Measurements from ENCODE around the gene EML4.

The EML4 gene

DNA sequence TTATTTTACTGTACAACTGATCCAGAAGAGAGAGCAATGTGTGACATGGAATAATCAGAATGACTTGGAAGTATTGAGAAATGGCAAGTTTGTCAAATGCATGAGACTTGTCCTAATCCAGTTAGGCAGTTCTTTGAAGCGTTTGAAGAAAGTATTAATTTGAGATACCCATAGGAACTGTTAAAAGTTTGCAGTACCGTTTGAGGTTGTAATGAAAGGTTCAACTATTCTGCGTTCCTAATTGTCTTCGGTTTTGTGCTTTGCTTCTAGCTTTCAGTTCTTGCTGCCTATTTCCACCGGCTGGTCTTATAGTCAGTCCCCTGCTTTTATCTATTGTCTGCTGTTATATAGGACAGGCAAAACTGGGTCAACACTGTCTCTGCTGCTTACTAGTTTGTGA is 150.1 kb downstream of the EML4 start:
- Histone ChIP-seq H3K79me2 (no peaks in the 10 kb centered on the region), H2AFZ (no peak overlapping the region), H3K4me2 (ENCODE audit: low read length) (no peak overlapping the region), H3K9ac (no peak overlapping the region), H3K4me3 (ENCODE audit: low read depth, low read length) (no peak overlapping the region), H3K9me3 (ENCODE audit: control insufficient read depth, low read length) (no peaks in the 10 kb centered on the region), H3K27ac (no peak overlapping the region), H3K4me1 (peaks cover 10% of the 10 kb centered on the region), H3K27me3 (ENCODE audit: control insufficient read depth, insufficient read depth, low read length) (no peaks in the 10 kb centered on the region), H3K36me3 (ENCODE audit: control insufficient read depth, insufficient read depth, low read length) (no peaks in the 10 kb centered on the region)
- TF ChIP-seq, protein P1, sequence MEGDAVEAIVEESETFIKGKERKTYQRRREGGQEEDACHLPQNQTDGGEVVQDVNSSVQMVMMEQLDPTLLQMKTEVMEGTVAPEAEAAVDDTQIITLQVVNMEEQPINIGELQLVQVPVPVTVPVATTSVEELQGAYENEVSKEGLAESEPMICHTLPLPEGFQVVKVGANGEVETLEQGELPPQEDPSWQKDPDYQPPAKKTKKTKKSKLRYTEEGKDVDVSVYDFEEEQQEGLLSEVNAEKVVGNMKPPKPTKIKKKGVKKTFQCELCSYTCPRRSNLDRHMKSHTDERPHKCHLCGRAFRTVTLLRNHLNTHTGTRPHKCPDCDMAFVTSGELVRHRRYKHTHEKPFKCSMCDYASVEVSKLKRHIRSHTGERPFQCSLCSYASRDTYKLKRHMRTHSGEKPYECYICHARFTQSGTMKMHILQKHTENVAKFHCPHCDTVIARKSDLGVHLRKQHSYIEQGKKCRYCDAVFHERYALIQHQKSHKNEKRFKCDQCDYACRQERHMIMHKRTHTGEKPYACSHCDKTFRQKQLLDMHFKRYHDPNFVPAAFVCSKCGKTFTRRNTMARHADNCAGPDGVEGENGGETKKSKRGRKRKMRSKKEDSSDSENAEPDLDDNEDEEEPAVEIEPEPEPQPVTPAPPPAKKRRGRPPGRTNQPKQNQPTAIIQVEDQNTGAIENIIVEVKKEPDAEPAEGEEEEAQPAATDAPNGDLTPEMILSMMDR (IDR thresholded peaks at IDR 0.05): no peak

DNA sequence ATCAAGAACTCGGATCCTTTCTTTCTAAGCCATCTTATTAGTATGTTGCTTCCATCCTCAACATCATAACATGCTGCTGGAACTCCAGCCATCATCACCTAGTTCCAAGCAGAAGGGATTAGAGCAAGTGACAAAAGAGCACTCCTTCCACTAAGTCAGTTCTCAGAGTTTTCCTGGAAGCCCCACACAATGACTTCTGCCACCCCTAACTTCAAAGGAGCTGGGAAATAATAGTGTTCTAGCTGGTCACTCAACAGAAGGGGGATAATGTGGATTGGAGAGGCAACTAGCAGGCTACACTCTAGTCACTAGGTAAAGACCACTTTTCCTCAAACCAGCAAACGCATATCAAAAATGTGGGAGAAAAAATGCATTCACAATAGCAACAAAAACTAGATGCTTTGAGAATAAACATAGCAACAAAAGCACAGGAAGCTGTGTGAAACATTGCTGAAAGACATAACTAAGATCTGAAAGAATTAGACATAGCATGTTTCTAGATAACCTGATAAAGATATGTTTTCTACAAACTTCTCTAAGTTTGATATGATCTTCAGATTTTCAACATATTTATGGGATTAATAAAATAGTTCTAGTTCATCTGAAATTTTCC is 152.4 kb downstream of the EML4 start:
- Histone ChIP-seq H3K4me2 (ENCODE audit: low read length) (no peak overlapping the region), H3K36me3 (ENCODE audit: control insufficient read depth, insufficient read depth, low read length) (no peaks in the 10 kb centered on the region), H3K27ac (no peak overlapping the region), H3K27me3 (ENCODE audit: control insufficient read depth, insufficient read depth, low read length) (no peaks in the 10 kb centered on the region), H2AFZ (no peak overlapping the region), H3K4me1 (peaks cover 10% of the 10 kb centered on the region), H3K9me3 (ENCODE audit: control insufficient read depth, low read length) (no peaks in the 10 kb centered on the region), H3K4me3 (ENCODE audit: low read depth, low read length) (no peak overlapping the region), H3K79me2 (no peaks in the 10 kb centered on the region), H3K9ac (no peak overlapping the region)
- TF ChIP-seq, protein P1 (IDR thresholded peaks at IDR 0.05): no peak

DNA sequence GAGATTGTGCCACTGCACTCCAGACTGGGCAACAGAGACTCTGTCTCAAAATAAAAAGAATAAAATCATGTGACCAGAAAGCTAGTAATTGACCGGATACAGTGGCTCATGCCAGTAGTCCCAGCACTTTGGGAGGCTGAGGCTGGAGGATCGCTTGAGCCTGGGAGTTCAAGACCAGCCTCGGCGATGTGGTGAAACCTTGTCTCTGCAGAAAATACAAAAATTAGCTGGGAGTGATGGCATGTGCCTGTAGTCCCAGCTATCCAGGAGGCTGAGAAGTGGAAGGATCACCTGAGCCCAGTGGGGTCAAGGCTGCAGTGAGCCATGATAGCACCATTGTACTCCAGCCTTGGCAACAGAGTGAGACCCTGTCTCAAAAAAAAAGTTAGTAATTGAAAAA is 155.1 kb downstream of the EML4 start:
- H2AFZ ChIP-seq: no peak overlapping the region
- no peaks in the 10 kb centered on the region for H3K36me3 ChIP-seq (ENCODE audit: control insufficient read depth, insufficient read depth, low read length)
- TF ChIP-seq, protein P1 (IDR thresholded peaks at IDR 0.05): no peak

DNA sequence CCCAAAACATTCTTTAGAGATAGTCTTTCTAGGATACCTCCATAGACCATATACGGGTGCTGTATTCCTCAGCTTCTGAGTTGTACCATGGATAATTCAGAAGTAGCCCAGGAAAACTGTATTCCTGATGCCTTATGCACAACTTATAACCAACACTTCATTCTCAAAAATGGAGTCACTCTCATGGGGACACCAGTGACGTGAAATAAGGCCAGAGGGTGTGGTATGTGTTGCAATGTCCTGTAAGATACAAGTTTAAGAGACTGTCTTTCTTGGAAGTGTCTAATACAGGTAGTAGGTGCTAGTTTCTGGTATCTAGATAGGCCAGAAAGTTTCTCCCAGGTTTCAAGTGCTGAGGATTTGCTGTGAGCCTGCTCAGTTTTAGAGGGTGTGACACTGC is 155.8 kb downstream of the EML4 start:
- H3K9ac ChIP-seq: no peak overlapping the region
- H3K4me1 ChIP-seq: peaks cover 10% of the 10 kb centered on the region
- no peaks in the 10 kb centered on the region for H3K9me3 ChIP-seq (ENCODE audit: control insufficient read depth, low read length)
- no peaks in the 10 kb centered on the region for H3K79me2 ChIP-seq
- no peaks in the 10 kb centered on the region for H3K36me3 ChIP-seq (ENCODE audit: control insufficient read depth, insufficient read depth, low read length)
- no peak overlapping the region for H3K4me2 ChIP-seq (ENCODE audit: low read length)
- H2AFZ ChIP-seq: no peak overlapping the region
- TF ChIP-seq, protein P1 (IDR thresholded peaks at IDR 0.05): no peak
- H3K27ac ChIP-seq: no peak overlapping the region
- H3K4me3 ChIP-seq (ENCODE audit: low read depth, low read length): no peak overlapping the region
- H3K27me3 ChIP-seq (ENCODE audit: control insufficient read depth, insufficient read depth, low read length): no peaks in the 10 kb centered on the region

More for the DNA sequence above, 155.1 kb downstream of the EML4 start:
- H3K27me3 ChIP-seq (ENCODE audit: control insufficient read depth, insufficient read depth, low read length): no peaks in the 10 kb centered on the region
- H3K4me2 ChIP-seq (ENCODE audit: low read length): no peak overlapping the region
- H3K9ac ChIP-seq: no peak overlapping the region
- no peak overlapping the region for H3K4me3 ChIP-seq (ENCODE audit: low read depth, low read length)
- no peak overlapping the region for H3K27ac ChIP-seq
- peaks cover 10% of the 10 kb centered on the region for H3K4me1 ChIP-seq
- H3K79me2 ChIP-seq: no peaks in the 10 kb centered on the region
- no peaks in the 10 kb centered on the region for H3K9me3 ChIP-seq (ENCODE audit: control insufficient read depth, low read length)

DNA sequence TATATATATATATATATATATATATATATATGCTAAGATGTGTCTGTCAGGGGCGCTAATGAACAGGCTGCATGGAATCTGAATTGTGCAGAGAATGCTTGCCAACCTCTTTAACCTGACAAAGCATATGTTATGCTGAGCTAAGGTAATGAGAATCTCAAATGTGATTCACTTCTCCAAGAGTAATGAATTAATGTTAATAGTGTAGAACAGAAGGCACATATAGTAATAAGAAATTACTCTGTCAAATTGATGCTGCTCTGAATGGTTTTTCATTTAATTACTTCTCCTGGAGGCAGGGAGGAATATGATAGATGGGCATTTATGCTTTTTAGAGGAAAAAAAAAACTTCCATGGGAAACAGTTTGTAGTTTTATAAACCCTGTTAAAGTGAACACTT is 156.5 kb downstream of the EML4 start:
- Histone ChIP-seq H3K9ac (no peak overlapping the region), H3K4me3 (ENCODE audit: low read depth, low read length) (no peak overlapping the region), H3K79me2 (no peaks in the 10 kb centered on the region), H3K4me2 (ENCODE audit: low read length) (no peak overlapping the region), H3K27ac (no peak overlapping the region), H3K9me3 (ENCODE audit: control insufficient read depth, low read length) (no peaks in the 10 kb centered on the region), H3K27me3 (ENCODE audit: control insufficient read depth, insufficient read depth, low read length) (no peaks in the 10 kb centered on the region), H3K36me3 (ENCODE audit: control insufficient read depth, insufficient read depth, low read length) (no peaks in the 10 kb centered on the region), H2AFZ (no peak overlapping the region), H3K4me1 (peaks cover 10% of the 10 kb centered on the region)
- TF ChIP-seq, protein P1 (IDR thresholded peaks at IDR 0.05): no peak
